Activated CD4-positive, alpha-beta T cell treated with anti-CD3 and anti-CD28 coated beads, Interleukin-2, amount 10 ng/mL, durations not matched to agents 7 days and 5 days (primary cell): ENCODE results near the gene ZNF697. TPM values are rescaled to one million over a fixed set of nuclear protein-coding genes. Genes with fewer than 3 reads are reported as not detected.

ENCODE experiments used
- CTCF ChIA-PET: fragments of 350-600 bp; sonication (Branson Sonifier 250); formaldehyde crosslinking; loops from one replicate; lab custom pipeline; 2021; ENCODE audit warnings: antibody characterized with exemption; lab: Charles Lee
- POLR2A ChIA-PET: fragments of 350-600 bp; sonication (Branson Sonifier 250); formaldehyde crosslinking; loops from one replicate; lab custom pipeline; 2021; ENCODE audit warnings: antibody characterized with exemption; lab: Charles Lee
- DNase-seq: peaks from one replicate; pipeline ENCODE4 v3.0.0-alpha.2; 2020
- H3K27ac Mint-ChIP-seq: one replicate; pipeline ENCODE4 v1.8.0; 2021; ENCODE audit warnings: mild to moderate bottlenecking, moderate library complexity, mixed read lengths
- H3K27me3 Mint-ChIP-seq: one replicate; pipeline ENCODE4 v1.8.0; 2021; ENCODE audit warnings: mixed read lengths
- H3K36me3 Mint-ChIP-seq: one replicate; pipeline ENCODE4 v1.8.0; 2021; ENCODE audit warnings: low read depth, mixed read lengths
- H3K4me1 Mint-ChIP-seq: one replicate; pipeline ENCODE4 v1.8.0; 2021; ENCODE audit warnings: mixed read lengths
- H3K4me3 Mint-ChIP-seq: one replicate; pipeline ENCODE4 v1.8.0; 2021; ENCODE audit warnings: mild to moderate bottlenecking, moderate library complexity, mixed read lengths
- H3K9me3 Mint-ChIP-seq: one replicate; pipeline ENCODE4 v1.8.0; 2021; ENCODE audit warnings: mixed read lengths
- total RNA-seq, 2 experiments: library from RNA; stranded (reverse); gene quantifications; one replicate each; pipeline ENCODE4 v1.2.3, GENCODE V29; 2021

Gene ZNF697
- total RNA-seq, 2 experiments from 2014 or later, result 0.10 TPM; not detected in 1

GRCh38 chr1:119676571-119677206 lies 28.6 kb upstream of the ZNF697 start:
- no peak overlapping the region for H3K27ac Mint-ChIP-seq
- no peak for DNase-seq
- peaks cover 5% of the 10 kb centered on the region for H3K4me1 Mint-ChIP-seq
- H3K36me3 Mint-ChIP-seq, result no peaks in the 10 kb centered on the region
- CTCF ChIA-PET, result interaction anchor here (0.7 to 1.4 kb wide), 4 partner anchors 12 to 65 kb away, joined by 3 to 4 read pairs (median 3); no protein-coding TSS in a partner anchor
- no peak overlapping the region for H3K4me3 Mint-ChIP-seq
- H3K9me3 Mint-ChIP-seq, result no peaks in the 10 kb centered on the region
- POLR2A ChIA-PET, result no interaction called here
- peaks cover 29% of the 10 kb centered on the region for H3K27me3 Mint-ChIP-seq

DNA sequence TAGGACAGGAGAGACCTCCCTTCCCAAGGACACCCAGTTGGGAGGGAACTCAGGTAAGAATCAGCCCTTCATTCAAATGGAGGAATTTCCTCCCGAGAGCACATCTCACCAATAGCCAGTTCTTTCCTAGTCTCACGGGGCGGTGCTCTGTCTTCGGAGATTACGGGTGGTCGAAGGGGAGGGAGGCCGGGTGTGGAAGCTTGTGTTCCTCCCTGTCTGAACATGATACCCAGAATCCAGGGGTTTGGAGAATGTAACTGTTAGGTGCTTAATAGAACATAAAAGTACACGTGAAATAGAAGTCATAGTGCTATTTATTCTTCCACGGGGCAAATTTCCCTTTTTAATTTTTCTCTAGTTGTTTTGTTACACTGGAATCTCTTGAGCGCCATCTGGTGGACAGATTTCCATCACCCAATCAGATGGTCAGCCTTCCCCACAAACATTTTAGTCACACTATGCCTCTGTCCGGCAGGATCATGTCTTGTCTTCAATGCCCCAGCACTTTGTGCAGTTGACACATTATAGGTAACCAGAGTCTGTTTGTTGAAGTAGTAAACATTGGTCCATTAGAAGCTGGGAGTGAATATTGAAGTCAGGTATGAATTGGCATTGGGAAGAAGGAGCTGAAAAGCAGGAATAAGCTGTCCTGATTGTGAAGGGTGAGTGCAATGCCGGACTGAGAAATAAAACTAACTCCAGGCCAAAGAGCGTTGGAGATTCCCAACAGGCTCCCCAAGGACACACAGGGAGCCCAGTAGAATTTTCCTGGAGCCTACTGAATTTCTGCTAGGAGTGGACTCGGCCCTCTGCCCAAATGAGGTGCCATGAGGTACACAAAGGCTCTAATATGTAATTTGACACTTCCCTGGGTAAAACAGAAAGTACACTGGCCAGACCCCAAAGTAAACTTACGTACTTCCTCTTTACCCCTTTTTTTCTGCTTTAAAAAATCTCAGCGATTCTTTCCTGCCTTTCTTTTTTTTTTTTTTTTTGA lies 27.6 kb upstream of the ZNF697 start:
- ChIA-PET CTCF (interaction anchor here (0.7 to 2.7 kb wide), 6 partner anchors 13 to 64 kb away, joined by 3 to 8 read pairs (median 4); no protein-coding TSS in a partner anchor), POLR2A (no interaction called here)
- Mint-ChIP-seq H3K4me3 (no peak overlapping the region), H3K36me3 (no peaks in the 10 kb centered on the region), H3K4me1 (peaks cover 5% of the 10 kb centered on the region), H3K27me3 (peaks cover 34% of the 10 kb centered on the region), H3K9me3 (no peaks in the 10 kb centered on the region), H3K27ac (no peak overlapping the region)
- DNase-seq, result peak; percentile 79

DNA sequence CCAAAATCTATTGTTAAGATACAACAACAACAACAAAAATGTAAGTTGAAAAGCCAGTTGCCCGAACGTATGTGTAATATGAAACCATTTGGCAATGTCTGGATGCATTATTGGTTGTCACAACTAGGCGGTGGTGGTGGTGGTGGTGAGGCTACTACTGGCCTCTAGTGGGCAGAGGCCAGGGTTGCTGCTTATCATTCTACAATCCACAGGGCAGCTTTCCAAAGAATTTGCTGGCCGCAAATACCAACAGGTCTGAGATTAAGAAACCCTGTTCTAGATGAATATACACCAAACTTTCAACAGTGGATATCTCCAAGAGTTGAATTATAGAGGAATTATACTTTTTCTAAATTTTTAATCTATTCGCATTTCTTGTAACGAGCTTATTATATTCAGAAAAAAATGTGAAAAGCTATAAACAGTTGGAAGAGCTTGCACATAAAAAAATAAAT lies 26.8 kb upstream of the ZNF697 start:
- Mint-ChIP-seq H3K9me3 (no peaks in the 10 kb centered on the region), H3K27ac (no peak overlapping the region), H3K36me3 (no peaks in the 10 kb centered on the region), H3K4me3 (no peak overlapping the region), H3K27me3 (peaks cover 36% of the 10 kb centered on the region), H3K4me1 (peaks cover 5% of the 10 kb centered on the region)
- POLR2A ChIA-PET, result no interaction called here
- CTCF ChIA-PET, result interaction anchor here (0.8 to 2.7 kb wide), 3 partner anchors 14 to 63 kb away, joined by 3 to 8 read pairs (median 5); no protein-coding TSS in a partner anchor
- no peak for DNase-seq

- peaks cover 35% of the 10 kb centered on the region for H3K27me3 Mint-ChIP-seq
- DNase-seq, result no peak
- H3K4me1 Mint-ChIP-seq, result peaks cover 5% of the 10 kb centered on the region
- POLR2A ChIA-PET, result no interaction called here
- no peaks in the 10 kb centered on the region for H3K9me3 Mint-ChIP-seq
- H3K27ac Mint-ChIP-seq, result no peak overlapping the region
- no peak overlapping the region for H3K4me3 Mint-ChIP-seq
- CTCF ChIA-PET, result interaction anchor here (2.7 kb wide), 1 partner anchor 59 kb away, joined by 8 read pairs; no protein-coding TSS in a partner anchor
- H3K36me3 Mint-ChIP-seq, result no peaks in the 10 kb centered on the region
Measured at GRCh38 chr1:119674111-119674526, 26.1 kb upstream of the ZNF697 start.

DNA sequence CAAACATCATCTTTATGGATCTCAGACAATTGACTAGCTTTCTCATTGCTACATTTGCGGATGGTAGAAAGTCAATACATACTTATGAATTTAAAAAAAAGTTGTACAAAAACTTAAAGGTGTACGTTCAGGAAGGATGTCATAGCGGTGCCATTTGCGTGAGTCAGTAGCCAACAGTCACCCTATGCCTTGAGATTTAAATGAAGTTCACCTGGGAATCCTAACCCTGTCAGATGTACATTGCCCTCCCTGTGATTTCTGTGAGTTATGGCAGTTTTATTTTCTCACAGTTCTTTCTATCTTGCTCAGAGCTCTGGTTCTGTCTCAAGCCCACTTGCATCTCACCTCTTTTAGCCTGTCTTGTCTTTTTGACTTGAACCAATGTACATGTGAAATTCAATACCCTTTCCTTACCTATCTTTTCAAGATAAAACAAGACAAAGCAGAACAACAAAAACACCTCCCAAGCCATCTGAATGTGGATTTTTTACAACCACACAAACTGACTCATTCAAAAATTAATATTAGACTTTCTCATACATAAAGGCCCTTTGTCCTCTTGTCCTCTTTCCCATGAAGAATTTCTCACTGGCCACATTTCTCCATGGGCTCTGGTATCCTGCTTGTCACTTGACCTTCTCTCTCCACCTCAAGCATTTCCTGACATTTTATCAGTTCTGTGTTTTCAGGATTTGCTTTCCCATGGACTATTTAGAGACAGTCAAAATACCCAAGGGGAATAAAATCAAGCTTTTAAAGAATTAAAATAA lies 25.3 kb upstream of the ZNF697 start:
- no peak for DNase-seq
- ChIA-PET CTCF (interaction anchor here (2.7 kb wide), 1 partner anchor 58 kb away, joined by 8 read pairs; no protein-coding TSS in a partner anchor), POLR2A (no interaction called here)
- no peak overlapping the region for H3K27ac Mint-ChIP-seq
- no peaks in the 10 kb centered on the region for H3K36me3 Mint-ChIP-seq
- no peak overlapping the region for H3K4me3 Mint-ChIP-seq
- peaks cover 5% of the 10 kb centered on the region for H3K4me1 Mint-ChIP-seq
- no peaks in the 10 kb centered on the region for H3K9me3 Mint-ChIP-seq
- H3K27me3 Mint-ChIP-seq, result peaks cover 35% of the 10 kb centered on the region

DNA sequence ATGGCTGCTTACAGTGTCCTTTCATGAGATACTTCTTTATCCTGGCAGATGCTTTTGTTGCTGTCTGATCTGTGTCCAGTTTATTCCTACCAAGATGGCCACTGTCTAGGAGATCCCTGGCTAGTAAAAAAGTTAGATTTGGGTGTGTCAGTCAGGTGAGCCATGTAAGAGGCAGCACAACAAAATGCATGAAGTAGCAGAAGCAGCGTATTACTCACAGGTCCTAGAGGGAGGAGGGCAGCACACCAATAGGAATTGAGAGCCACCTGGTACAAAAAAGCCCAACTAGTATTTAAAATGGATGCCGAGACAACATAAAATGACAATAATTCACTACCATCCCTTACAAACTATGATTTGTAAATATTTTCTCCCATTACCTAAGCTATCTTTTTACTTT lies 22.8 kb upstream of the ZNF697 start:
- POLR2A ChIA-PET, result no interaction called here
- Mint-ChIP-seq H3K36me3 (no peaks in the 10 kb centered on the region), H3K4me3 (no peak overlapping the region), H3K4me1 (peaks cover 5% of the 10 kb centered on the region), H3K27me3 (peaks cover 33% of the 10 kb centered on the region), H3K27ac (no peak overlapping the region), H3K9me3 (no peaks in the 10 kb centered on the region)
- CTCF ChIA-PET, result no interaction called here
- no peak for DNase-seq

DNA sequence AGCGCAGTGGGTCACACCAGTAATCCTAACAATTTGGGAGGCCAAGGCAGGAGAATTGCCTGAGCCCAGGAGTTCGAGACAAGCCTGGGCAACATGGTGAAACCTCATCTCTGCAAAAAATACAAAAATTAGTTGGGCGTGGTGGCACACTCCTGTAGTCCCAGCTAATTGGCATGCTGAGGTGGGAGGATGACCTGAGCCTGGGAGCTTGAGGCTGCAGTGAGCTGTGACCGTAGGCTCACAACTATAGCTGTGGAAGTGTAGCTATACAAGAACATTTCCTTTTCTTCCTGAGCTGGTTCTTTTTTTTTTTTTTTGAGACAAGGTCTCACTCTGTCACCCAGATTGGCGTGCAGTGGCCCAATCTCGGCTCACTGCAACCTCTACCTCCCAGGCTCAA lies 19.1 kb upstream of the ZNF697 start:
- no peak for DNase-seq
- Mint-ChIP-seq H3K36me3 (no peaks in the 10 kb centered on the region), H3K27me3 (peaks cover 23% of the 10 kb centered on the region), H3K9me3 (no peaks in the 10 kb centered on the region), H3K4me1 (peaks cover under 1% of the 10 kb centered on the region), H3K27ac (no peak overlapping the region), H3K4me3 (no peak overlapping the region)
- POLR2A ChIA-PET, result no interaction called here
- CTCF ChIA-PET, result interaction anchor here (0.6 to 1.0 kb wide), 2 partner anchors 12 to 123 kb away, joined by 3 read pairs; no protein-coding TSS in a partner anchor

GRCh38 chr1:119664067-119664466 lies 16.0 kb upstream of the ZNF697 start:
- POLR2A ChIA-PET, result no interaction called here

GRCh38 chr1:119662034-119662437 lies 14.0 kb upstream of the ZNF697 start:
- no peaks in the 10 kb centered on the region for H3K9me3 Mint-ChIP-seq
- POLR2A ChIA-PET, result interaction anchor here (0.7 kb wide), 1 partner anchor 110 kb away, joined by 3 read pairs; no protein-coding TSS in a partner anchor
- peaks cover 25% of the 10 kb centered on the region for H3K27me3 Mint-ChIP-seq
- H3K4me3 Mint-ChIP-seq, result no peak overlapping the region
- no peak for DNase-seq
- H3K27ac Mint-ChIP-seq, result no peak overlapping the region
- no peaks in the 10 kb centered on the region for H3K36me3 Mint-ChIP-seq
- CTCF ChIA-PET, result no interaction called here
- H3K4me1 Mint-ChIP-seq, result peaks cover 4% of the 10 kb centered on the region

More at GRCh38 chr1:119664067-119664466, 16.0 kb upstream of the ZNF697 start:
- H3K4me3 Mint-ChIP-seq, result no peak overlapping the region
- H3K27ac Mint-ChIP-seq, result no peak overlapping the region
- H3K9me3 Mint-ChIP-seq, result no peaks in the 10 kb centered on the region
- no peaks in the 10 kb centered on the region for H3K36me3 Mint-ChIP-seq
- no peak for DNase-seq
- CTCF ChIA-PET, result no interaction called here
- H3K27me3 Mint-ChIP-seq, result peaks cover 25% of the 10 kb centered on the region
- peaks cover 4% of the 10 kb centered on the region for H3K4me1 Mint-ChIP-seq

- H3K4me3 Mint-ChIP-seq, result no peak overlapping the region
- POLR2A ChIA-PET, result no interaction called here
- CTCF ChIA-PET, result interaction anchor here (1.0 to 1.5 kb wide), 3 partner anchors 9 to 15 kb away, joined by 3 read pairs; partner anchors contain the start of gene ZNF697
- peaks cover 4% of the 10 kb centered on the region for H3K4me1 Mint-ChIP-seq
- no peak for DNase-seq
- peaks cover 33% of the 10 kb centered on the region for H3K27me3 Mint-ChIP-seq
- H3K9me3 Mint-ChIP-seq, result no peaks in the 10 kb centered on the region
- H3K27ac Mint-ChIP-seq, result no peak overlapping the region
- H3K36me3 Mint-ChIP-seq, result no peaks in the 10 kb centered on the region
Measured at GRCh38 chr1:119660253-119661083, 12.4 kb upstream of the ZNF697 start.

GRCh38 chr1:119659628-119660027 lies 11.6 kb upstream of the ZNF697 start:
- Mint-ChIP-seq H3K27me3 (peaks cover 35% of the 10 kb centered on the region), H3K36me3 (no peaks in the 10 kb centered on the region), H3K27ac (no peak overlapping the region), H3K4me3 (no peak overlapping the region), H3K4me1 (peaks cover 4% of the 10 kb centered on the region), H3K9me3 (no peaks in the 10 kb centered on the region)
- ChIA-PET POLR2A (no interaction called here), CTCF (interaction anchor here (1.5 kb wide), 1 partner anchor 11 kb away, joined by 3 read pairs; the partner anchor contains the start of gene ZNF697)
- no peak for DNase-seq
